HG03066 (cell line): Measurements from ENCODE around the gene SLC25A41.

ENCODE experiments used
- ATAC-seq: cut with Tn5 transposase; IDR thresholded peaks from one replicate; pipeline ENCODE4 v1.9.1; 2021; ENCODE audit warnings: low read depth; ENCODE audit not compliant: unreplicated experiment

Gene SLC25A41

DNA sequence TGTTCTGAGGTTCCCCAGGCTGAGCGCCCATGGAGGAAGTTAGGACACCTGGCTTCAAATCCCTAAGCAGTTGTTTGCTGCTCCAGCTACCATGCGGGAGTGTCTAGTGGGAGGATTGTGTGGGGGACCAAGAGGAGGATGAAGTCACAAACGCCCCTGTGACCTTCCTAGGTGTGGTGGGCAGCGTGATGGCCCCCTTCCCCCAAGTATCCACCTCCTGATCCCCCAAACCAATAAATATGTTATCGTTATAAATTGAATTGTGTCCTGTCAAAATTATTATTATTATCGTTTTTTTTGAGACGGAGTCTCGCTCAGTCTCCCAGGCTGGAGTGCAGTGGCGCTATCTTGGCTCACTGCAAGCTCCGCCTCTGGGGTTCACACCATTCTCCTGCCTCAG lies at the start of gene SLC25A41:
SLC25A41 (minus strand) TSS at position 101 of the 400 bp plus-strand sequence; CDS start at position 31, 70 bp downstream.
- ATAC-seq, result no peak

DNA sequence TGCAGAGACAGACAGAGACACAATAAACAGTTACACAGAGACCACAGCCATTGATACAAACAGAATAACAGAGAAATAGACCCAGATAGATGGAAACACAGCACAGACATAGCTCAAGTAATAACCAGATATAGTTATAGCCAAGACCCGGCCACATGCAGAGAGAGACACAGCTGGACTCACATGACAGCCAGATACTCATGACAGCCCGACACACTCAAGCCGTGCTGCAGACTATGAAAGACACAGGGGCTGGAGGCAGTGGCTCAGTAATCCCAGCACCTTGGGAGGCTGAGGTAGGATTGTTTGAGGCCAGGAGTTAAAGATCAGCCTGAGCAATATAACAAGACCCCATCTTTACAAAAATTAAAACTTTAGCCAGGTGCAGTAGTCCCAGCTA lies 49.7 kb upstream of the SLC25A41 start:
- ATAC-seq, result no peak

DNA sequence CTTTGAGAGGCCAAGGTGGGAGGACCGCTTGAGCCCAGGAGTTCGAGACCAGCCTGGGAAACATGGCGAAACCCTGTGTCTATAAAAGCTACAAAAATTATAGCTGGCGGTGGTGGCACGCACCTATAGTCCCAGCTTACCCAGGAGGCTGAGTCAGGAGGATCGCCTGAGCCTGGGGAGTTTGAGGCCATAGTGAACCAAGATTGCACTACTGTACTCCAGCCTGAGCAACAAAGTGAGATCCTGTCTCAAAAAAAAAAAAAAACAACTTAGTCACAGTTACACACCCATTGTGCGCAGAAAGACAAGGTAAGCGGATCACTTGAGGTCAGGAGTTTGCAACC lies 48.8 kb upstream of the SLC25A41 start:
- ATAC-seq, result no peak

DNA sequence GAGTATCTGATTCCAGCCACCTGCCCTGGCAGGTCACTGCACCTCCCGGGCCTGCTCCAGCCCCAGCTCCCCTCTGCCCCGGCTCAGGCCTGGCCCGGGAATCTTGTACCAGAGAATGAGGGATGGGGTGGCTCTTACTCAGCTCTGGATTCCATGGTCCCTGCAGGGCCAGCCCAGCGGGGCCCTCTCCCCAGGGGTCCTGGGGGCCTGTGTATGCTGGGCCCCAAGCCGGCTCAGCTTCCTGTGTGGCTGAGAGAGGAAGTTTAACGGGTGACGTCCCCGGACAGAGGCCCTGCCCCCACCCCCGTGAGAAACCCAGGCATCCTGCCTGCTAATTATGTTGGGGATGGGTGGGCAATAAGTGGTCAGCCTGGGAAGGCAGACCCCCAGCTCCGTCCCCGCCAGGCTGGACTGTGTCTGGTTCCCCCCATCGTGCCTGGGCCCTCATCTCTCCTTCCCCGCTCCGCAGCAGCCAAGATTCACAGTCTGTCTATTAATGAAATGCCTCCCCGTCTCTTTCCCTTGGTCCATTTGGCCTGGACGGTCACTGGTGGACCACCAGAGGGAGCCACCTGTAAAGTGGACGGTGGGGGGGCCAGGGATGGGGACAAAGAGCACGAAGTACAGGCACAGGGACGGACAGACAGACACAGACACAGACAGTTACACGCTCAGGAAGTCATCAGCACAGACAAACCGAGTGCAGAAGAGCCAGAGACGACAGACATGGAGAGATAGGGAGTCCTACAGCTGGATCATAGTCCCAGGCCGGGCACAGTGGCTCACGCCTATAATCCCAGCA lies 48.2 kb upstream of the SLC25A41 start, which contains the start of gene DENND1C:
DENND1C (minus strand) TSS at position 247 of the 802 bp plus-strand sequence; CDS start at position 155, 92 bp downstream.
- peak; percentile 74 for ATAC-seq

DNA sequence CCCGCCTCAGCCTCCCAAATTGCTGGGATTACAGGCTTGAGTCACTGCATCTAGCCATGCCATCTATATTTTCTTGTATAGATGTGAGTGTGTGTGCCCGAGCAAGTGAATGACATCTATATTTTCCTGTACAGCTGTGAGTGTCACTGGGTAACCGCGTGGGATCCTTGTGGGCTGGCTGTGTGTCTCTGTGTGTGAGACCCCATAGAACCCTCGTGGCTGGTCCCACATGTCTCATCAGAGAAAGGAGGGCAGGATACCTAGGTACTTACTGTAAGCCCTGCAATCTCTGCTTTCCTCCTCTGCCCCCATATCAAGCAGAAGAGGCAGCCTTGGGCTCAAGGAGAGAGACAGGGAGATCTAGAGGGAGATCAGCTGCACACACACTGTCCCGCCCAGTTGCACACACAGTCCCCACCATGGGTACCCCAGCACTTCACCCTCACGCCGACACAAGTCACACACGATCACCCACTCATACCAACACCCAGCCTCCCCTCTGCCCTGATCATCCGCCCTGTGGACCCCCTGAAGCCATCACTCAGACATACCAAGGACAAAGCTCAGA lies 47.4 kb upstream of the SLC25A41 start:
- ATAC-seq, result peak; percentile 13

DNA sequence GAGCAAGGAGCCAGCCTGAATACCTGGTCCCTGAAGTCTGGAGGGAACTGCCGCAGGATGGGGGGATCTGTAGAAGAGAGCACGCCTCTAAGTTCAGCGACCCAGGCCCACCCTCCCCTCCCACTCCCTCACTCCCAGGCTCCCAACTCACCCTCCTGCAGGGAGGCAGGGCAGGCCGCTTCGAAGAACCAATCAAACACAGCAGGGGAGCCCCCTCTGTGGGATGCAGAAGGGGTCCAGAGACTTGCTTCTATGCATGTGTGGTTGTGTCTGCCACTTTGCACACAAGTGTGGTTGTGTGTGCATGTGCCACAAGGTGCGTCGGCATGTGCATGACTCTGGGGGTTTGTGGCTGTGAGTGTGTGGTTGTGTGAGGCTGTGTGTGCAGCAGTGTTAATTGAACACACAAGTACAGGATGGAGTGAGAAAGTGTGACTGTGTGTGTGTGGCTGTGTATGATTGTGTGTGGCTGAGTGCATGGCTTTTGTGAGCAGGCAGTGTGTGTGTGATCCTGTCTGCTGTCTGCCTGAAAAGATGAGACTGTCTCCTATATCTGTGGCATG lies 46.4 kb upstream of the SLC25A41 start:
- no peak for ATAC-seq

DNA sequence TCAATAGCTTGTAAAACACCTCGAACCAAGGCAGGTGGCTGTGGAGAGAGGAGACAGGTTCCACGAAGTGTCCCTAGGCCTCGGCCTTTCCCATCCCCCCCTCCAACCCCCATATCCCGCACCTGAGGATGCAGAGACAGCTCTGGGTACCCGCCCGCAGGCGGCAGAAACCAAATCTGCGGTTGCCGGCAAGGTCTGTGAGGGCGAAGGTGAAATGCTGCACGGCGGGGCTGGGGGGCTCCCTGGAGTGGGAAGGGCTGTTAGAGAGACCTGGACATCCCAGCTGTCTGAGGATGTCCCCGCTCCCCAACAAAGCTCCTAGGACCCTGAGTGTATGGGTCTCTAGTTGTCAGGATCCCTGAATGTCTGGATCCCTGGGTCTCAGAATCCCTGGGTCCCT lies 45.3 kb upstream of the SLC25A41 start:
- ATAC-seq, result no peak

DNA sequence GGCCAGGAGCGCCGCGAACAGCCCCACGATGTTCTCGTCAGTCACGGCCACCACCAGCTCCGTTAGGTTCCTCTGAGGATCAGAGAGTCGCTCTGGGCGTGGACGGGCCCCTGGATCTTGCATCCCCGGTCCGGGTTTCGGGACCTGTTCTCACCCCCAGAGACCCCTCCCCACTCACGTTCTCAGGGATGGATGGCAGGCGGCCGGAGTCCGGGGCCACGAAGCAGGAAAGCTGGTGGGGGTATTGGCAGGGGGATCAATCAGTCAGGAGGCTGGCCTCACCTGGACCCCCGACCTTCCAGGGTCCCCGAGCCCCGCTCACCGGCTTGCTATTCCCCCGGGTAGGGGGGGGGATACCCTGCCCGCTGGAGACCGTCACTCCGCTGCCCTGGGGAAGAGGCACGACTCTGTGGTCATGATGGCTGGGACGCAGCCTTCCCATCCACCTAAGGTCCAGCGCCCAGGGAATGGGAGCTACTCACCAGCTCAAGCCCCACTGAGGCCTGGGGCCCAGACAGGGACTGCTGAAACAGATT lies 43.4 kb upstream of the SLC25A41 start:
- ATAC-seq, result no peak

DNA sequence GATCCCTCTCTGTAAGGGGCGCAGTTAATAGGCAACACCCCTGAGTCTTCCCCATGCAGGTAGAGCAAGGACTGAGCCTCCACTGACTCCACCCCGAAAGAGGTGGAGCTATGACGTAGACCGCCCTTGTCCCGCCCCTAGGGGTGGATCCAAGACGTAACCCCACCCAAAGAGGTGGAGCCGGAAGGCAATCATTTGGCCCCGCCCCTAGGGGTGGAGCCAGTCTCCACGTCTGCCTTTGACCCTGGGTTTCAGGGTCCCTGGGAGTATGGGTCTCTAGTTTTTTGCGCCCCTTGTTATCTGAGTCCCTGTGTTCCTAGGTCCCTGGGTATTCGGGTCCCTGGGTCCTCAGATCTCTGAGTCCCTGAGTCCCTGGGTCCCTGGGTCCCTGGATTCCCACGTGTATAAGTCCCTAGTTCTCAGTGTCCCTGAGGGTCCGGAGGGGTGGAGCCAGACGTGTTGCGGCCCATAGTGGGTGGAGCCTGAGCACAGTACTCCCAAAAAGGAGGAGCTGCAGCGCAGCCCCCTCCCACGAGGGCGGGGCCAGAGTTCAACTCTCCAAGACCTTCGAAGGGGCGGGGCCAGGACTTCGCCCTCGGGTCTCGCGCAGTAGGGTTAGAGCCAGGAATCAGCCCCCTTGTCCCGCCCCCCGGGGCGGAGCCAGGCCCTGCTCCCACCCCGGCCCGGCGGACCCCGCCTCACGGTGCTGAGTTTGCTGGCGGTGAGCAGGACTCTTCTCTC lies 42.8 kb upstream of the SLC25A41 start:
- ATAC-seq, result no peak

DNA sequence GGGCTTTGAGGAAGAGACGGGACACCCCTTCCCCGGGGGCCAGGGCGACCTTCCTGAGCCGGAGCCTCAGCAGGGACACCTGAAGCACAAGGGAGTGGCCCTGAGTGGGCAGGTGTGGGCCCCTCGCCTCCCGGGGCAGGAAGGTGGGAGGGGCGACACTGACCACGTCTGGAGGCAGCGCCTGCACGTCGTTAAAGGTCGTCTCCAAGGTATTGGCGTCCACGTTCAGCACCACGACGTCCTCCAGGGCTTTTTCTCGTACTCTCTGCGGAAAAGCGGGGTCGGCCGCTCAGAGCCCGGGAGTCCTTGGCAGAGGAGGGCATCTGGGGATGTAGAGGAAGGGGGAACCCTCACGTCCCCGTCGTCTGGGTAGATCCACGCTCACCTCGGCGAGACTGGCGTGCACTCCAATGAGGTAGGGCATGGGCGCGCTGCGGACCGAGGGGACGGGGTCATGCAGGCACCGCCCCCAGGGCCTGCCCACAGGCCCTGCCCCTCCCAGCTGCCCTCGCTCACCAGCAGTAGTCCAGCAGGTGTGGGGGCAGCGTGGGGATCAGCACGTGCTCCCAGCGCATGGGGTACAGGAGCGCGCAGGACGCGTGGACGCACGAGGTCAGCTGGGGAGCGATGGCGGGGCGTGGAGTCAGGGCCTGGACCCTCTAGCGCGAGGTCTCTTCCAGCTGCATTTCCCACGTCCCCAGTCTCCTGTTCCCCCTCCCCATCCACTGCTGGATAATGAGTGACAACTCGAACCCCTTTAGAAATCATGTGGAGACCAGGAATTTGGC lies 42.0 kb upstream of the SLC25A41 start:
- no peak for ATAC-seq

DNA sequence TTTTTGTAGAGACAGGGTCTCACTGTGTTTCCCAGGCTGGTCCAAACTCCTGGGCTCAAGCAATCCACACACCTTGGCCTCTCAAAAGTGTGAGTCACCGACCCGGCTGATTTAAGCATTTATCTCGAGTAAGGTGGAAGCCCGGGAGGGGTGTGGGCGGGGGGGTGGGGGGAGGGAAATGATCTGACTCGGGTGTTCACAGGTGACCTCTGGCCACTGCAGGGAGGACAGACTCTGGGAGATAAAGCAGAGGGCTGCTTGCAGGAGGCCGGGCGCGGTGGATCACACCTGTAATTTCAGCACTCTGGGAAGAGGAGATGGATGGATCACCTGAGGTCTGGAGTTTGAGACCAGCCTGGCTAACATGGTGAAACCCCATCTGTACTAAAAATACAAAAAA lies 40.1 kb upstream of the SLC25A41 start:
- no peak for ATAC-seq

DNA sequence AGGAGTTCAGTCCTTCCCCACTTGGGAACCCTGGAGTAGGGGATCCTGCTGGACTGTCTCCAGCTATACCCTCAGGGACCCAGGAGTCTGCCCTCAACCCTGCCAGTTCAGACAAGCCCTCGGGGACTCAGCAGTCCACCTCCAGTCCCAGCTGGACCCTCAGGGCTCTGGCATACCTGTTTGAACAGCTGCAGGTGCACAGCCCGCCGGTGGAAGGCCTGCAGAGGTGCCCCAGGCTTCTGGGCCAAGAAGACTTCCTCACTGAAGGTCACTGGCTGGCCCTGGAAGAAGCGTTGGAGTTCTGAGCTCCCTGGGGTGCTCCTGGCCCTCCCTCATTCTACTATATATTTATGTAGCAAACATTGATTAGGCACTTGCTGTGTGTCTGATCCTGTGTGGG lies 39.1 kb upstream of the SLC25A41 start:
- no peak for ATAC-seq

DNA sequence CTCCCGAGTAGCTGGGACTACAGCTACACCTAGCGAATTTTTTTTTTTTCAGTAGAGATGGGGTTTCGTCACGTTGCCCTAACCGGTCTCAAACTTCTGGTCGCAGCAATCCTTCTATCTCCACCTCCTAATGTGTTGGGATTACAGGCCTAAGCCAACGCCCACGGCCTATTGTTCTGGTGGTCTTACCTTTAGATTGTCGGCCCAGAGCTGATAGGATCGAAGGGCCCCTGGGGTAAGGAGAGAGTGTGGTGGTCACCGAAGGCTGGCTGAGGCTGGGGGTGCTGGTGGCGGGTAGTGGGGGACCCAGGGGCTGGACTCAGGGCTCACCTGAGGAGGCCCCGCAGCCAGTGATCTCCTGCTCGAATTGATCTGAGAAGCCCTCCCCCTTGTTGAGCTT lies 37.5 kb upstream of the SLC25A41 start:
- ATAC-seq, result no peak

DNA sequence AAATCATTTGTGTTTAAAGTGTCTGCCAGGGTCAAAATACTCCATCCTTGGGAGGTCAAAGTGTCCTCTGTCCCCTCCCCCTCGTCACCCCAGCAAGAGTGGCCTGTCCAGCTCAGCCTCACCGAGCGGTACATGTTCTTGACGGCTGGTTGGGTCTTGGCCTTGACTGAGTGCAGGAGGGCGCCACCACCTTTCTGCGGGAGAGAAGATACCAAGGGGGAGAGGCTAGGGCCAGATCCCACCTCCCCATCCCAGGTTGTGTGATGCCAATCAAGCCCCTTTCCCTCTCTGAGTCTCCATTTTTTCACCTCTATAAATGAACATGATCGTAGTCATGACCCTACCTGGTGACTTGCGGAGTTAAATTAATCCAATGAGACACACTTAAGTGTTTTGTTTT lies 36.6 kb upstream of the SLC25A41 start:
- no peak for ATAC-seq

DNA sequence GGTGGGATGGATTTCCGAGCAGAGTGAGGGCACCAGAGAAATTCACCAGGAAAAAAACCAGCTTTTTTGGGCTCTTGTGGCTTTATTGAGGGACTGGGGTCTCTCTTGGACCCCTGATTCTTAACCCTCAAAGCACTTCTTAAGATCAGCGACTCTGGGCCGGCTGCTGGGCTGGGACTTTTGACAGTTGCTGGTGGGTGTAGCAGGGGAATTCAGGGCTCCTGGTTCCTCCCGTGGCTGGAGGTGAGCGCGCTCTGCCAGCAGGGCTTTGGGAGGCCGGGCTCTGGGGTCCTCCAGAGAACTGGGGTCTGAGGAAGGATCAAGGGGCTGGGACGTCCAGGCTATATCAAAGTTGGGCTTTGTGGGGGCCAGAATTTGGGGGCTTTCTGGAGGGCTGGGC lies 33.8 kb upstream of the SLC25A41 start:
- no peak for ATAC-seq

DNA sequence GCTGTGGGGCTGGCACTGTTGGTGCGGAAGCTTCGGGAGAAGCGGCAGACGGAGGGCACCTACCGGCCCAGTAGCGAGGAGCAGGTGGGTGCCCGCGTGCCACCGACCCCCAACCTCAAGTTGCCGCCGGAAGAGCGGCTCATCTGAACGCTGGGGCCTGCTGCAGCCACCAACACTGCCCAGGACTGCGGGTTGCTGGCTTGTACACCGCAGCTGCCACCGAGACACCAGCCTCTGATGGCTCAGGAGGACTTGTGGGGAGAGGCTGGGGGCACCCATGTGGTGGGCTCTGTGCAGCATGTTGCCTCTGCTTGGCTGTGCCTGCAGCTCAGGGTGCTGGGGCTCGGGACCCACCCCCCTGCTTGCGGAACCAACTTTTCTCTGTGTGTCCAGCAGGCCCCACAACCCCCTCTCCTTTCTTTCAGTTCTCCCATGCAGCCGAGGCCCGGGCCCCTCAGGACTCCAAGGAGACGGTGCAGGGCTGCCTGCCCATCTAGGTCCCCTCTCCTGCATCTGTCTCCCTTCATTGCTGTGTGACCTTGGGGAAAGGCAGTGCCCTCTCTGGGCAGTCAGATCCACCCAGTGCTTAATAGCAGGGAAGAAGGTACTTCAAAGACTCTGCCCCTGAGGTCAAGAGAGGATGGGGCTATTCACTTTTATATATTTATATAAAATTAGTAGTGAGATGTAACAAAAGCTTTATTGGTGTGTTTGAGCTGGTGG lies 33.1 kb upstream of the SLC25A41 start:
- ATAC-seq, result no peak

DNA sequence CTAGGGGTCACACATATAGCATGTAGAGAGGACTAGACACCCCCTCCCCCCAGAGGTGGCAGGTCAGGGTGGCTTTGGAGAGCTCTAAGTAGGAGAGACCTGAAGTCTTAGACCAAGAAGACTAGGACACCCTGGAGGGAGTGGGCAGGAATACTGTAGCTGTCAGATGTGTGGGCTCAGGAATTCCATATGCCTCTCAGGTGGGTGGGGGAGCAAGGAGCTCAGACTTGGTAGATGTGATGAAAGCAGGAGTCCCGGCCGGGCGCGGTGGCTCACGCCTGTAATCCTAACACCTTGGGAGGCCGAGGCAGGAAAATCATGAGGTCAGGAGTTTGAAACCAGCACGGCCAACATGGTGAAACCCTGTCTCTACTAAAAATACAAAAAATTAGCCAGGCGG lies 32.1 kb upstream of the SLC25A41 start:
- no peak for ATAC-seq

DNA sequence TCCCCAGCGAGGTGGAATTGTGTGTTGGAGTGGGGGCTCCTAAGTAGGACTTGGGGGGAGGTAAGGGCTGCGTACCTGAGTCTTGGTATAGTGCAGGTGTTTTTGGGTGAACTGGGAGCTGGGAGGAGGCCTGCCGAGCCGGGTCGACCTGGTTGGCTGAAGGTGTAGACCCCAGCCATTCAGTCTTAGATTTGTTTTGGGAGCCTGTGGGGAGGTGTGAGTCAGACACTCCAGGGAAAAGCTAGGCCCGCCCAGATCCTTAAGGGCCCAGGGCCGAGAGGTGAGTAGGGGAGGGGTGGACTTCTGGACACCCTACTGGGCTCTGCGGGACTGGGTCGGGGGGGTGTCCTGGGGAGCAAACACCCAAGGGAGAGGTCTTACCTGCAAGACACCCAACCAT lies 31.4 kb upstream of the SLC25A41 start:
- ATAC-seq, result no peak

DNA sequence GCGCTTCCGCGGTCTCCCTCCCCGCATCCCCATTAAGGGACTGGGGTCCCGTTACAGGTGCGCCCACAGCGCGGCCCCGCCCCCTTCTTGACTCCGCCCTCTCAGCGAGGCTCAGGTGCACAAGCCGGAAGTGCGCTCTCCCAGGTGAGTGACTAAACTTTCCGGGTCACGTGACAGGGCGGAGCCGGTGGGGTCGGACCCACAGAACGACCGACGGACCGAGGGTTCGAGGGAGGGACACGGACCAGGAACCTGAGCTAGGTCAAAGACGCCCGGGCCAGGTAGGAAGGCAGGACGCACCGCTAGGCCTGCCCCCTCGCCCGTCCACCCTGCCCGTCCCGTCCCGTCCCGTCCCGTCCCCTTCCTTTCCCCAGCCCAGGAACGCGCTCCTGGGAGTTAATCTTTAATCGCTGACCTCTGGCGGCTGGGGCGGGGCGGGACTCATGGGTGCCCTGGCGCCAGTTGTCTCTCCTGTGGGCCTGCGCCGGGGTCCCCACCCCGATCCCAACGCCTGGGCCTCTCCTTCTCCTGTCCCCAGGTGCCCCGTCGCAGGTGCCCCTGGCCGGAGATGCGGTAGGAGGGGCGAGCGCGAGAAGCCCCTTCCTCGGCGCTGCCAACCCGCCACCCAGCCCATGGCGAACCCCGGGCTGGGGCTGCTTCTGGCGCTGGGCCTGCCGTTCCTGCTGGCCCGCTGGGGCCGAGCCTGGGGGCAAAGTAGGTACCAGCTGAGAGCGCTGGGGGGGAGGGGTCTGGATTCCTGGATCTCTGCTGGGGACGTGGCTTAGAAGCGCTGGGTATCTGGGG lies 30.7 kb upstream of the SLC25A41 start, which contains the start of gene CRB3:
CRB3 (plus strand) TSS at position 202 of the 804 bp plus-strand sequence; CDS start at position 633, 431 bp downstream.
- ATAC-seq, result no peak
